ENCODE measurements around the gene CALN1.

GRCh38 chr7:72446591-72447462 is 34.7 kb upstream of the CALN1 start:
- TF ChIP-seq CTCF (IDR thresholded peaks at IDR 0.05): no peak
- no peak for TF ChIP-seq POLR2A (IDR thresholded peaks at IDR 0.05)
- no peak for TF ChIP-seq POLR2AphosphoS5 (IDR thresholded peaks at IDR 0.05)

Measured in prostate gland (tissue), 2 donors.